G401.6 (cell line): ENCODE results near the gene DDIT4.
"Not testable (repeated sequence)": the region's sequence is repeated elsewhere in the genome, so short reads cannot be mapped to it uniquely, and the experiment has no call there.

Experiments
- FAIRE-seq: peaks from 2 replicates; lab custom pipeline; 2012; peaks lifted over from hg19 to GRCh38; lab: Jason Lieb, UNC

Gene DDIT4, protein sequence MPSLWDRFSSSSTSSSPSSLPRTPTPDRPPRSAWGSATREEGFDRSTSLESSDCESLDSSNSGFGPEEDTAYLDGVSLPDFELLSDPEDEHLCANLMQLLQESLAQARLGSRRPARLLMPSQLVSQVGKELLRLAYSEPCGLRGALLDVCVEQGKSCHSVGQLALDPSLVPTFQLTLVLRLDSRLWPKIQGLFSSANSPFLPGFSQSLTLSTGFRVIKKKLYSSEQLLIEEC

DNA sequence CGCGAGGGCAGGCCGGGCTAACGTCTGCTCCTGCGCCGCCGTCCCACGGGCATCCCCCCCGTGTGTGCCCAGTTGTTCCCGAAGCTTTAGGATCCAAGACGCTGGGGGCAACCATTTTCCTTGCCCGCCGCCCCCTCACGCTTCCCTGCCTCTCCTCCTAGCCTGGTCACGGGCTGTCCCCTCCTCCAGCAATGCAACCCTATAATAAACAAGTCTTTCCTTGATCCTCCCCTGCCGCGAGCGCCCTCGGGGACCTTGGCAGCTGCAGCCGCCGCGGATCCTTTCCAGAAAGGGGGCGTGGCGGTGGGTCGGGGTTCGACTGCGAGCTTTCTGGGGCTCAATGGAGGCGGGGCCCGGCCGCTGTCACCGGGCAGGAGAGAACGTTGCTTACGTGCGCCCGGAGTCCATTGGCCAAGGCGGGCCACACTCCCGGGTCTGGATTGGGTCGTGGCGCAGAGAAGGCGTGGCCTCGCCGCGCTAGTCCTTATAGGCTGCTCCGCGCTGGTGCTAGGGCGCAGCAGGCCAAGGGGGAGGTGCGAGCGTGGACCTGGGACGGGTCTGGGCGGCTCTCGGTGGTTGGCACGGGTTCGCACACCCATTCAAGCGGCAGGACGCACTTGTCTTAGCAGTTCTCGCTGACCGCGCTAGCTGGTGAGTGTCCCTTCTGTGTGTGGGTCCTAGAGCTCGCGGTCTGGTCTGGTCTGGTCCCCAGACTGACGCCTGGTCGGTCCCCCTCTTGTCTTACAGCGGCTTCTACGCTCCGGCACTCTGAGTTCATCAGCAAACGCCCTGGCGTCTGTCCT is at the start of gene DDIT4:
Gene DDIT4 (plus strand): TSS at position 515 of the 803 bp plus-strand sequence. CDS start 293 bp downstream, outside the sequence.
- peak; percentile 96 for FAIRE-seq

DNA sequence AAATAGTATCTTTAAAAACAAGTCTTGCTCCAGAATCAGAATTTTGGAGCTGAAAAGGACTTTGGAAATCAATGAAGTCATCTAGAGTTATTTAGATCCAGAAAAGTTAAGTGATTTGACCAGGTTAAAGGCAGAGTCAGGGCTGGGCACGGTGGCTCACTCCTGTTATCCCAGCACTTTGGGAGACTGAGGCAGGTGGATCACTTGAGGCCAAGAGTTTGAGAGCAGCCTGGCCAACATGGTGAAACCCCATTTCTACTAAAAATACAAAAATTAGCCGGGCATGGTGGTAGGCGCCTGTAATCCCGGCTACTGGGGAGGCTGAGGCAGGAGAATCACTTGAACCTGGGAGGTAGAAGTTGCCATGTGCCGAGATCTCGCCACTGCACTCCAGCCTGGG is 49.5 kb upstream of the DDIT4 start:
- FAIRE-seq: not testable (repeated sequence)

DNA sequence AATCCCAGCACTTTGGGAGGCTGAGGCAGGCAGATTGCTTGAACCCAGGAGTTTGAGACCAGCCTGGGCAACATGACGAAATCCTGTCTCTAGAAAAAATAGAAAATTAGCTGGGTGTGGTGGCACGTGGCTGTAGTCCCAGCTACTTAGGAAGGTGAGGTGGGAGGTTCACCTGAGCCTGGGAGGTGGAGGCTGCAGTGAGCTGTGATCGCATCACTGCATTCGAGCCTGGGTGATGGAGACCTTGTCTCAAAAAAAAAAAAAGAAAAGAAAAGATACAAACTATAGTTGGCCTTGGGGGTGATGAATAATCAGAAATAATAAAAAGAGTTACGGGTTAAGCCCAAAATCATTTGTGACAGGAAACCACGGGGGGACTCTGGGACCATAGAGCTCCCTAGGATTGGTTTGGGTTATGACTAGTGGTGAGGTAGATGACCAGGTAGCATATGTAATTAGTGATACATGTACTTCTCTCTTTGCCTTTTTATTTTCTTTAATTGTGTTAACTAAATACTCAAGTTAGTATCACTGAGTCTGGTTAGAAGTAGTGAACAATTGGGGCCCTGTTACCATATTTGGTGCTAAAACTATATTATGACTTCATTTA is 47.2 kb upstream of the DDIT4 start:
- no peak for FAIRE-seq

DNA sequence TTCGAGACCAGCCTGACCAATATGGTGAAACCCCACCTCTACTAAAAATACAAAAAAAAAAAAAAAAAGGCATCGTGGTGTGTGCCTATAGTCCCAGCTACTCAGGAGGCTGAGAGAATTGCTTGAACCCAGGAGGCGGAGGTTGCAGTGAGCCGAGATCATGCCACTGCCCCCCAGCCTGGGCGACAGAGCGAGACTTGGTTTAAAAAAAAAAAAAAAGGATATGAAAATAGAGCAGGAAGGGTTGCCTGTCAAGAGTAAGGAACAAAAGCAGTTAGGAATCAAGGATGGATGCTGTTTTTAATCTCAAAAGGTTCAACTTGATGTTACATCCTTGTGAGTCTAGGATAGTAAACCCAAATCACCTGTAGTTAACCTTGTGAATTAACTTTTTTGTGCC is 45.9 kb upstream of the DDIT4 start:
- no peak for FAIRE-seq

DNA sequence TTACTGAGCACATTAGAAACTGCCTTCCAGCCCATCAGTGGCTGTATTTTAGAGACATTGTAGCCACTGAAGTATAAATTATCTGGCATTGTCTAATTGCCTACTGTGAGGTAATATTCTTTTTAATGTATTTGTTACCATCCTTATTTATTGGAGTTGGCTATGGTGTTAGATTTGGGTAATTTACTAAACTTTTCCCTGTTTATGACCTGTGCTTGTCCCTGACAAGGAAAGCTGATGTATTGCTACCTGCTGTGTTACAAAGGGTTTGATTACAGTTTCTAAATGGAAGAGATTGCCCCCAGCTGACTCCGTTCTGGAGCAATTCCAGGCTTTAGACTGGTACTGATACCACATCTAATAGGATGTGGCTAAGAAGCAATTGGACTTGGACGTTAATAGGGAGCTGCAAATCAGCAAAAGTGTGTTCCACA is 45.4 kb upstream of the DDIT4 start:
- FAIRE-seq: no peak

DNA sequence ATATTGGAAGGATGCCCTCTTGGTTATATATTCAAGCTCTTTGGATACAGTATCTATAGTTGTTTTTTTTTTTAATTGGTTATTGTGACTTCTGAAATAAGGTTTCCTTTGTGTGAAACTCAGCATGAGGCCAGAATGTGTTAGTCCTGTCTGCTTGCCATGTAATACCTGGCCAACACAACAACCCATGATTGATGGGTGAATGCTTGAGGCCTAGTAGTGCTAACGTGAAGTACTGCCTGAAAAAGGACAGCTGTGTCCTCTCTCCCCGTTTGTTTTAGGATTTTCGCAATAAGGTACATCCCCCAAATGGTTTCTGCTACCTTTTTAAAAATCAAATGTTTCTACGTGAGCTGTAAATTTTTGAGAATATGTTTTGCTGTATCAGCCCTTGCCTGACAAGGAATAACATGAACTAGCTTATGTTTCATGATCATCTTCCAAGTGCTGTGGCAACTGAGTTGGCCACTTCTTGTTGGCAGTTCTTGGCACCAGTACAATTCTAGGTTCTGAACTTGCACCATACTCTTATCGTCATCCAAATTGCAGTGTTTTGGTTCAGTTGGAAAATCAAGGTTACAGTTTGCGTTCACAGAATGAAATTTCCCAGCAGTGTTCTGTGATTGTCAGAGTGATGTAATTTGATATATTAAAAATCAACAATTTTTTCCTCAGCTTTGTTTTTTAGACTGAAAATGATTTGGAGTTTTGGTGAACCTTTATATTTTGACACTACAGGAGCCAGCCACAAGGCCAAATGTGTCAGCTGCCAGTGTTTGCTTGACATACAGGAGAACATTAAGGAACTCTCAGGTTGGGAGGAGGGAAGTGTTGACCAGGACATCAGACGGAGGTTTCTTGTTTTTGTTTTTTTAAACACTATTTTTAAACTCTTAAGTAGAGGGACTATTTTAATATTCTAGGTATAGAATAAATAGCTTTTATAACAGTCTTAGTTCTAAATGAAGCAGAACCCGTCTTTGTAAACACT is 44.2 kb upstream of the DDIT4 start:
- FAIRE-seq: no peak

DNA sequence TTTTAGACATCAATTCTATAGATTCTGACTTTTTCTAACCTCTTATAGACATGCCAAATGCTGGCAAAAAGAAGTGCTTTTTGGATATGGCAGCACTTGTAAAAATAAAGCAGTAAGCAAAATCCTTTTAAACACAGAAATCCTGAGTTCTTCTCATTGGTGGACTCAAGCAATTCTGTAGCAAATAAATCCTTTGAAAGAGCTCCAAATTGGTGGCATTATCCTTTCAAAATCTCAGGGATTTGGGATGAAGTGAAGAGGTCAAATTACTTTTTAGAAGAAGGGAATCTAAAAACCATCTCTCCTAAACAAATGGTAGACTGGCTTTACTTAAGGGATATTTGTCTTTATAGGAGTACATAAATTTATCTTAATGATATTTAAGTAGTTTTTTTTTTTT is 40.1 kb upstream of the DDIT4 start:
- FAIRE-seq: no peak

DNA sequence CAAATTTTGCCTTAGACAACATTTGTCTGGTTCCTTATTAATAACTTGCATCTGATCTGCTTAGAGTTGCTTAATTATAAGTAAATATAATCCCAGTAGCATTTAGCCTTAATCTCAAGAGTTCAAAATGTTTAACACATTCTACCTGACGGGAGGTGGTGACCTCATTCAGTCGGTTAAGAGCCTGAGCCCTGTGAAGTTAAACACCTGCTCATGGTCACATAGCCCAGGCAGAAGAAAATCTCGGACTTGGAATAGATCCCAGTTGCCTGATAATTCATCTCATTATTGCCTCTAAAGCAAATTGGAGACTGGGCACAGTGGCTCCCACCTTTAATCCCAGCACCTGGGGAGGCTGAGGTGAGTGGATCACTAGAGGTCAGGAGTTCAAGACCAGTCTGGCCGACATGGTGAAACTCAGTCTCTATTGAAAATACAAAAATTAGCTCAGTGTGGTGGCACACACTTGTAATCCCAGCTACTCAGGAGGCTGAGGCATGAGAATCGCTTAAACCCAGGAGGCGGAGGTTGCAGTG is 39.1 kb upstream of the DDIT4 start:
- no peak for FAIRE-seq

DNA sequence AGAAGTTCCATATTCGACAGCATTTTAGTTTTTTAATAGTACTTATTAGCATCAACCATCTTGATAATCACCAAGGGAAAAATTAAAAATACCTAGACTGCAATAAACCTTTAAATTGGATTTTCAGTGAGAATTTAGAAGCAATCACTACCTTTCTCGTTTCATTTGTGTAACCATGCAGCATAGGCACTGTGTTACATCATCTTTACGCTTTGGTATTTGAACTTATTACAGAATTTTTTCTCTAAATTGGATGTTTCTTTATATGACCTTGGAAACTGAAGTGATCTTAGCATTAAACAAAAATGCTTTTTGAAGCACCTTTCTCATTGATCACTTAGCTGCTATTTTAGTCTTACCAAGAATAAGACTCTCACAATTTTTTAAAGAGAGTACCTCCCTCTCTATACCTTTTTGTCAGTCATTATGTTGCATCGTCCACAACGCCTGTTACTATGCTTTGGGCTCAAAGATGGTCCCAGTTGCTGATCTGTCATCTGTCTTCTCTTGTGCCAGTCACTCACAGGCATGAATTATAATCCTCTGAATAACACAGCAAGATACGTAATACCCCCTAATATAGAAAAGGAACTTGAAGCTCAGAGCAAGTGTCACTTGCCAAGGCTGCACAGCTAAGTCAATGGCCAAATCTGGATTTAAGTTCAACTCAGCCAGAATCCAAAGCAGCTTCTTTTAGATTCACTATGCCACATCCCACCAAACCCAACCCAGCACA is 38.0 kb upstream of the DDIT4 start:
- FAIRE-seq: no peak

DNA sequence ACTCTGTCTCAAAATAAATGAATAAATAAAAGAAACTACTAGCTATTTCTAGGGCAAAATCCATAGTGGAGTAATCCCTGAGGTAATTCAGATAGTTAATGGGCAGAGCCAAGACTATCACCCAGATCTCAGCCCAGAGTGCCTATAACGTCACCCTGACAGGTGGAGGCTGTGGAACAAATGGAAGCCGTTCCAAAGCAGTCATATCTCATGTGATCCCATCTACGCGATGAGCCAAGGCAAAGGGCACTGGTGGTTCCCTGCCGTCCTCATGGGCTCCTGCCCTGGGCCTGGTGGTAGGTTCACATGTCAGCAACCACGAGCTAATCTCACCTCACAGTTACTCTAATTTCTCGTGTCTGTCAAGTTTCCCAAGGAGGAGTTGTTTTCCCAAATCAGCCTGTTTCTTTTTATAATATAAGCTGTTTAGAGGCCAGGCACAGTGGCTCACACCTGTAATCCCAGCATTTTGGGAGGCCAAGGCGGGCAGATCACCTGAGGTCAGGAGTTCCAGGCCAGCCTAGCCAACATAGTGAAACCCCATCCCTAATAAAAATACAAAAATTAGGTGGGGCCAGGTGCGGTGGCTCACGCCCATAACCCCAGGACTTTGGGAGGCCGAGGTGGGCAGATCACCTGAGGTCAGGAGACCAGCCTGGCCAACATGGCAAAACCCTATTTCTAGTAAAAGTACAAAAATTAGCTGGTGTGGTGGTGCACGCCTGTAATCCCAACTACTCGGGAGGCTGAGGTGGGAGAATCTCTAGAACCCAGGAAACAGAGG is 35.1 kb upstream of the DDIT4 start:
- no peak for FAIRE-seq

DNA sequence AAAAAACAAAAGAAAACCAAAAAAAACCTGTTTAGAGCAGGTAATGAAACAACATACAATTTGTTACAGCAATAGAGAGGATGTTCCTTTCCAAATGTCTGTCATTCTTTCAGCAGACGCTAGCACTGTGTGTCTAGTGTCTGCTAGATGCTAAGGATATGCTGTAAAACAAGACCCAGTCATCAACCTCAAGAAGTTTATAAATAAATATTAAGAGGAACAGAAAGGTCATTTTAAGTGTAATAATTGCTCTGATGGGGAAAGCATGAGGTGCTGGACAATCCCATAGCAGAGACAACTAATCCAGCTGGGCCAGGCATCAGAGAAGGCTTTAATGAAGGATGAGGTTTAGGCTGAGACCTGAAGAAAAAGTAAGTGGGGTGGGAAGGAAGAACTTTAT is 34.3 kb upstream of the DDIT4 start:
- FAIRE-seq: no peak

DNA sequence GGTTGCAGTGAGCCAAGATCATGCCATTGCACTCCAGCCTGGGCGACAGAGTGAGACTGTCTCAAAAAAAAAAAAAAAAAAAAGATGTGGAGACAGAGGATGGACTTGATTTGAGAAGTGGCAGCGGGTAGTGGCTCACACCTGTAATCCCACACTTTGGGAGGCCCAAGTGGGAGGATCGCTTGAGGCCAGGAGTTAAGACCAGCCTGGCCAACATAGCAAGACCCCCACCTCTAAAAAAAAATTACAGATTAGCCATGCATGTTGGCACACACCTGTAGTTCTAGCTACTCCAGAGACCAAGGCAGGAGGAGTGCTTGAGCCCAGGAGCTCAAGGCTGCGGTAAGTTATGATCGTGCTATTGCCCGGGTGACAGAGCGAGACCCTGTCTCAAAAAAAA is 33.4 kb upstream of the DDIT4 start:
- no peak for FAIRE-seq

DNA sequence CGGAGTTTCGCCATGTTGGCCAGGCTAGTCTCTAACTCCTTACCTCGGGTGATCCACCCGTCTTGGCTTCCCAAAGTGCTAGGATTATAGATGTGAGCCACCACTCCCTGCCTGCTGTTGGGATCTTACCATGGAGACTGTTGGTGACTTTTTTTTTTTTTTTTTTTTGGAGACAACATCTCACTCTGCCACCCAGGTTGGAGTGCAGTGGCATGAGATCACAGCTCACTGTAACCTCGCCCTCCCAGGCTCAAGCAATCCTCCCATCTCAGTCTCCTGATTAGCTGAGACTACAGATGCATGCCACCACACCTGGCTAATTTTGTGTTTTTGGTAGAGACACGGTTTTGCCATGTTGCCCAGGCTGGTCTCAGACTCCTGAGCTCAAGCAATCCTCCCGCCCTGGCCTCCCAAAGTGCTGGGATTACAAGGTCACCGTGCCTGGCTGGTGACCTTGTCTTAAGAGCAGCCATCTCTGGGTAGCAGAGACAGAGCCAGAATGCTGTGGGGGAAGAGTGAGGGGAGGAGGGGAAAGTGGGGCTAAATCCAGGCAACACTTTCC is 32.0 kb upstream of the DDIT4 start:
- no peak for FAIRE-seq

DNA sequence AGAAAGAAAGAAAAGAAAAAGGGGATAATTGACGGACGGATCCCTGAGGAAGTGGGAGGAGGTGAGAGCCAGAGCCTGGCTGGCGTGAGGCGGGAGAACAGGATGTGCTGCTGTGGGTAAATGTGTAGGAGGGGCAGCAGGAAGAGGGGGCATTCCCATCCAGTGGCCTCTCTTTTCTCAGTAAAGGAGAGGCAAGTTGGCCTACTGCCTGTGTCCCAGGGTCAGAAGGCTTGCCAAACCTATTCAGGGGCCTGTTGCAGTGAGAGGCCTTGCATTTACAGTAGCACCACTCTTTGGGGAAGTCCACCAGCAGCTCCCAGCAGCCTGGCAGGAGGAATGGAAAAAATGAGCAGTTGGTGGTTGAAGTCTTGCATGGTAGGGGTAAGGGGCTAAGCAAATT is 31.0 kb upstream of the DDIT4 start:
- no peak for FAIRE-seq

DNA sequence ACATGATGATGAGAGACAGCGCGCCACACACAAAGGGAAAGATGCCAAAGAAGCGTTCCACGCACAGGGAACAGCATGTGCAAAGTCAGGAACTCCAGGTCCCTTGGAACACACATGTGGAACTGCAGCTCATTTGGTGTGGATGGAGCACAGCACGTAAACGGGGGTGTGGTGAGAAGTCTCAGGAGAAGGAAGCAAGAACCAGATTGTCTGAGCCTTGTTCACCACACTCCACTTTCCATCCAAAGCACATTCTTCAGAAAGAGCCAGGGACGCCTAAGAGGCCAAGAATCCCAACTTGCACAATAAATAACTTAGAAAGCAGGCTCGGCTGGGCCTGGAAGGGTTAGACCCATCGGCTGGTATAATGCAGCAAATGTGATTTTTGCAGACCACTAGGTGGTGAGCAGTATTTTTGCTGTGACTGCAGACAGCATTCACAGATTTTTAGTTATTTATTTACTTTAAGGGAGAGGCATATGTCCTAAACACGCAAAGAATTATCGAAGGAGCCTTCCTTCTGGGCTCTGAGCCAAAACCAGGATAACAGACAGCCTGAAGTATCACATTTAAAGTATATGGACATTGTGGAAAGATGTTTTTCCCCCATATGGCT is 29.8 kb upstream of the DDIT4 start:
- no peak for FAIRE-seq

DNA sequence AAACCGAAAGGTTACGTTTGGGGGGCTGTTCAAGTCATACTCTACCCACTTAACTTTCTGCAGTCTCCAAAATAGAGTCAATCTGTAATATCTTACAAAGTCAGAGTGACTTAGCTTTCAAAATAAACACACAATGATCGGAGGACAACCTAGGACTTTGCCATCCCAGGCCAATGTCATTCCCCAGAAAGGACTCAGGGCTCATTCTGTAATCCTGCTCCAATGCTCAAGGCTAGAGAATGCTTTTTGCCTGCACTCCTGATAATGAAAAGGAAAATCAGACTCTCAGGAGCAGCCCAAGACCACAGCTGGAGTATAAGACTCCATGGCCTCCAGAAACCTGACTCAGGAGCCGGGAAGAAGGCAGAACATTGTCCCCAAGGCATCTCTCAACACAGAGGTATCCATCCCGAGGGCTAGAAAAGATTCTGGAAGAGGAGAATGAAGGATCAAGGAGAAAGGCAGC is 29.1 kb upstream of the DDIT4 start:
- no peak for FAIRE-seq

DNA sequence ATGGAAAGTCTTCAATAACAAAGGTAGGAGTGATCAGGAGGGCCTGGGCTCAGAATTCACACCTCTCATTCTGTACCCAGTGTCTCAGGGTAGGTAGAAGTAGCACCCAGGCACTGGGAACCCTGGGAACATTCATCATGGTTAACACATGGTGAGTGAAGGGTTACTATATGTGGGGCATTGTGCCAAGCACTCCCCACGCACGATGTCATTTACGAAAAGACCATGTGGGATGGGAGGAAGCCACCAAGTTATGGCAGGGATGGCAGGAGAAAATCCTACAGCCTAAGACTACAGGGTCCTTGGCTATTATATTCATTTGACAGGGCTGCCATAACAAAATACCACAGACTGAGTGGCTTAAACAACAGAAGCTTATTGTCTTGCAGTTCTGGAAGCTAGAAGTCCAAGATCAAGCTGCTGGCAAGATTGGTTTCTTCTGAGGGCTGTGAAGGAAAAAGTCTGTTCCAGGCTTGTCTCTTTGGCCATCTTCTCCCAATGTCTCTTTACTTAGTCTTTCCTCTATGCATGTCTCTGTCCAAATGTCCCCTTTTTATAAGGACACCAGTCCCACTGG is 27.7 kb upstream of the DDIT4 start:
- FAIRE-seq: no peak

DNA sequence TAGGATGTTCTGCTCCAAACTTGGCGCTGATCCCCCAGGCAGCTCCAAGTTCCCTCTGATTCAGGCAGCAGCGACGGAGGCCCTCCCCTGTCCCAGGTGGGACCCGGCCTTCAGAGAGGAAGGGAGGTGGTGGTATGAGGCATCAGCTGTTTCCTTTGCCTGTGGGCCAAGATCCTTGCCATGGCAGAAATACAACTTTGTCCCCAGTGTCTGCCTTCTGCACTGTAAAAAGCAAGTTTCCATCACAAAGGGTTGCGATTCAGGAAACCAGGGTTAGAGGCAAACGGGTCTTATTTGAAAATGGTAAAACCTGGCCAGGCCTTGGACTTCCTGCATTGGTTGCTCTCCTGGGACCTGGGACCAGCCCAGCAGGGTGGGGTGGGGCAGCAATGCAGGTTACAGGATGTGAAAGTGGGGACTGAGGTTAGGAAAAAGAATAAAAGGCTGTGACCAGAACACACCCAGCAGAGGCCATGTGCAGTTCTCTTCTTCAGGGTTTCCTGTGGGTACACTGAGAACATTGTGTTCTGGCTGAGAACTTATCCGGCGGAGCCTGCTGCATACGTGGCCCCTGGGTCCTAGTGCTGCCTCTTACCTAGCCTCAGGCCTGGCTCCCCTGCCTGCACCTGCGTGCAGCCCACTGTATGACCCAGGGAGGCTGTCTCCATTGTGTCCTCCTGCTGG is 25.1 kb upstream of the DDIT4 start:
- FAIRE-seq: no peak
